ENCODE results near the gene GPR12. TPM values are rescaled to one million over a fixed set of nuclear protein-coding genes. Genes with fewer than 3 reads are reported as not detected.

Gene GPR12
- total and polyA plus RNA-seq, 2 of the 4 experiments (the other 2 are of a cell fraction) = not detected

DNA sequence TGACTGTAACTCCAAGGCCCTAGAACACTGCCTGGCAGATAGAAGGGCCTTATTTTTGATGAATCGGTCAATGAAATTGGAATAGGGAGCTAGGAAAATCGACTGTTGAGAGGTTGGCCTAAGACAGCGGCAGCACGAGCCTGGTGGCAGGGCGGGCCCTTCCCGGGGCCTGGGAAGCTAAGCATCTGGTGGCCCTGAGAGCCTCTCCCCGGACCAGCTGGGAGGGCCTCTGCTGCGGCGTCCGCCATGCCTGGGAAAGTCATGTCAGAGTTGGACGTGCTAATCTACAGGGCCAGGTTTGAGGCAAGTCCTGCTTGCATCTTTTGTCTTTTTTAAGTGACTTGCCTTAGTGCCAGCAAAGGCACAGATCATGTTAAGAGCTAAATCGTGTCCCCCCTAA lies 11.2 kb upstream of the GPR12 start:
- DNase-seq (no peak), ATAC-seq (ENCODE audit: low read depth) (no peak)
- H4K20me1 ChIP-seq (ENCODE audit: insufficient read depth, low read length) = no peaks in the 10 kb centered on the region
- 62% methylated on average over 10 of the region's 12 CpGs; no CpG with 5 or more reads in 1 of the 2 experiments for WGBS, 2 experiments (ENCODE audit: extremely low coverage in 2 of 2, insufficient read length in 1 of 2)
- ChIA-PET CTCF (no interaction called here), POLR2A (ENCODE audit: unreplicated experiment) (no interaction called here)
- H3K4me1 ChIP-seq (ENCODE audit: control insufficient read depth, insufficient read depth, low read length) = no peaks in the 10 kb centered on the region
- no peak overlapping the region for H4K5ac ChIP-seq (ENCODE audit: low read depth, low read length)
- no peak overlapping the region for H4K91ac ChIP-seq (ENCODE audit: insufficient read depth, low read depth, low read length)
- H3K36me3 ChIP-seq (ENCODE audit: control insufficient read depth, insufficient read depth, low read length) = no peaks in the 10 kb centered on the region
- H4K8ac ChIP-seq (ENCODE audit: low read depth in 2 of 2, low read length in 2 of 2) = no peak overlapping the region
- H3K27me3 ChIP-seq (ENCODE audit: control insufficient read depth, insufficient read depth, low read length) = peaks cover 1% of the 10 kb centered on the region; the same call in 1 of the 2 replicates
- no peak overlapping the region for H2BK5ac ChIP-seq (ENCODE audit: low read depth, low read length, poor library complexity, severe bottlenecking)
- no peak overlapping the region for H3K9ac ChIP-seq (ENCODE audit: low read depth, low read length)
- no peak overlapping the region for H3K4me2 ChIP-seq (ENCODE audit: low read depth, low read length)
- H3K9me1 ChIP-seq (ENCODE audit: insufficient read depth, low read length) = no peaks in the 10 kb centered on the region
- H2AFZ ChIP-seq (replicated peaks; ENCODE audit: low read length, poor library complexity) = no peak overlapping the region
- intact Hi-C loops (cut with micrococcal nuclease) = no loop called here
- no peak overlapping the region for H3K4ac ChIP-seq (ENCODE audit: low read depth, low read length)
- H3K9me3 ChIP-seq (ENCODE audit: control insufficient read depth, insufficient read depth, low read length) = no peaks in the 10 kb centered on the region
- BruUV-seq (replicated peaks) = no TSS peak
- no peak overlapping the region for H2BK15ac ChIP-seq (ENCODE audit: low read depth, low read length)
- H3K4me3 ChIP-seq (ENCODE audit: insufficient read depth, low read depth, low read length) = no peak overlapping the region
- H3K14ac ChIP-seq (replicated peaks; ENCODE audit: low read depth, low read length) = no peak overlapping the region
- H3K18ac ChIP-seq (ENCODE audit: low read depth, low read length) = no peak overlapping the region
- H3K79me1 ChIP-seq (ENCODE audit: low read depth in 1 of 2, low read length in 2 of 2) = no peaks in the 10 kb centered on the region
- no peak overlapping the region for H3K23ac ChIP-seq (ENCODE audit: low read depth, low read length)
- dilution Hi-C loops (cut with HindIII; ENCODE audit: low sequenced_read_pairs, unreplicated experiment) = no loop called here
- no peak overlapping the region for H2AK9ac ChIP-seq (replicated peaks; ENCODE audit: low read depth, low read length, poor library complexity)
- no peak overlapping the region for H3K56ac ChIP-seq (ENCODE audit: extremely low read depth, insufficient read depth, low read length)
- H2BK20ac ChIP-seq (ENCODE audit: low read depth, low read length) = no peak overlapping the region
- no peak overlapping the region for H2AK5ac ChIP-seq (ENCODE audit: low read depth, low read length)
- TF ChIP-seq MAFK (IDR thresholded peaks at IDR 0.05; ENCODE audit: low read depth, low read length) = no peak
- no peak for TF ChIP-seq MXI1 (IDR thresholded peaks at IDR 0.05; ENCODE audit: borderline replicate concordance, low read depth, low read length)
- TF ChIP-seq BHLHE40 (IDR thresholded peaks at IDR 0.05; ENCODE audit: low read depth, low read length) = no peak
- no peak for TF ChIP-seq RCOR1 (IDR thresholded peaks at IDR 0.05; ENCODE audit: insufficient replicate concordance, low read length)
- TF ChIP-seq, protein P1, sequence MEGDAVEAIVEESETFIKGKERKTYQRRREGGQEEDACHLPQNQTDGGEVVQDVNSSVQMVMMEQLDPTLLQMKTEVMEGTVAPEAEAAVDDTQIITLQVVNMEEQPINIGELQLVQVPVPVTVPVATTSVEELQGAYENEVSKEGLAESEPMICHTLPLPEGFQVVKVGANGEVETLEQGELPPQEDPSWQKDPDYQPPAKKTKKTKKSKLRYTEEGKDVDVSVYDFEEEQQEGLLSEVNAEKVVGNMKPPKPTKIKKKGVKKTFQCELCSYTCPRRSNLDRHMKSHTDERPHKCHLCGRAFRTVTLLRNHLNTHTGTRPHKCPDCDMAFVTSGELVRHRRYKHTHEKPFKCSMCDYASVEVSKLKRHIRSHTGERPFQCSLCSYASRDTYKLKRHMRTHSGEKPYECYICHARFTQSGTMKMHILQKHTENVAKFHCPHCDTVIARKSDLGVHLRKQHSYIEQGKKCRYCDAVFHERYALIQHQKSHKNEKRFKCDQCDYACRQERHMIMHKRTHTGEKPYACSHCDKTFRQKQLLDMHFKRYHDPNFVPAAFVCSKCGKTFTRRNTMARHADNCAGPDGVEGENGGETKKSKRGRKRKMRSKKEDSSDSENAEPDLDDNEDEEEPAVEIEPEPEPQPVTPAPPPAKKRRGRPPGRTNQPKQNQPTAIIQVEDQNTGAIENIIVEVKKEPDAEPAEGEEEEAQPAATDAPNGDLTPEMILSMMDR (conservative IDR thresholded peaks at IDR 0.05; ENCODE audit: low read depth, low read length) = no peak
- no peak for TF ChIP-seq RFX5 (IDR thresholded peaks at IDR 0.05; ENCODE audit: low read depth, low read length)
- TF ChIP-seq, protein P2, sequence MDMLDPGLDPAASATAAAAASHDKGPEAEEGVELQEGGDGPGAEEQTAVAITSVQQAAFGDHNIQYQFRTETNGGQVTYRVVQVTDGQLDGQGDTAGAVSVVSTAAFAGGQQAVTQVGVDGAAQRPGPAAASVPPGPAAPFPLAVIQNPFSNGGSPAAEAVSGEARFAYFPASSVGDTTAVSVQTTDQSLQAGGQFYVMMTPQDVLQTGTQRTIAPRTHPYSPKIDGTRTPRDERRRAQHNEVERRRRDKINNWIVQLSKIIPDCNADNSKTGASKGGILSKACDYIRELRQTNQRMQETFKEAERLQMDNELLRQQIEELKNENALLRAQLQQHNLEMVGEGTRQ (IDR thresholded peaks at IDR 0.05; ENCODE audit: low read depth, low read length) = no peak
- TF ChIP-seq CEBPB (IDR thresholded peaks at IDR 0.05; ENCODE audit: low read depth, low read length) = no peak
- TF ChIP-seq FOS (IDR thresholded peaks at IDR 0.05; ENCODE audit: low read depth, low read length) = no peak
- TF ChIP-seq NFE2L2 (IDR thresholded peaks at IDR 0.05; ENCODE audit: low read depth, low read length) = no peak
- TF ChIP-seq RAD21 (IDR thresholded peaks at IDR 0.05; ENCODE audit: low read length) = no peak
- TF ChIP-seq SMC3 (IDR thresholded peaks at IDR 0.05; ENCODE audit: low read depth, low read length) = no peak
- TF ChIP-seq, protein P3, sequence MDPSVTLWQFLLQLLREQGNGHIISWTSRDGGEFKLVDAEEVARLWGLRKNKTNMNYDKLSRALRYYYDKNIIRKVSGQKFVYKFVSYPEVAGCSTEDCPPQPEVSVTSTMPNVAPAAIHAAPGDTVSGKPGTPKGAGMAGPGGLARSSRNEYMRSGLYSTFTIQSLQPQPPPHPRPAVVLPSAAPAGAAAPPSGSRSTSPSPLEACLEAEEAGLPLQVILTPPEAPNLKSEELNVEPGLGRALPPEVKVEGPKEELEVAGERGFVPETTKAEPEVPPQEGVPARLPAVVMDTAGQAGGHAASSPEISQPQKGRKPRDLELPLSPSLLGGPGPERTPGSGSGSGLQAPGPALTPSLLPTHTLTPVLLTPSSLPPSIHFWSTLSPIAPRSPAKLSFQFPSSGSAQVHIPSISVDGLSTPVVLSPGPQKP (IDR thresholded peaks at IDR 0.05; ENCODE audit: borderline replicate concordance, low read depth, low read length) = no peak
- TF ChIP-seq MAZ (IDR thresholded peaks at IDR 0.05; ENCODE audit: borderline replicate concordance, low read depth, low read length) = no peak
- H3K27ac ChIP-seq (ENCODE audit: insufficient read depth, low read length) = no peak overlapping the region
- in situ Hi-C loops (cut with MboI; ENCODE audit: low sequenced_read_pairs) = no loop called here
- H2BK120ac ChIP-seq (ENCODE audit: low read depth, low read length) = no peak overlapping the region

All from IMR-90 (cell line).